HepG2 (cell line): ENCODE measurements around the gene GLCE. TPM values are rescaled to one million over a fixed set of nuclear protein-coding genes. Genes with fewer than 3 reads are reported as not detected.

Experiments used
- ARID4A ChIP-seq: sonication (generic); formaldehyde crosslinking; IDR thresholded peaks from 2 replicates; pipeline ENCODE4 v1.5.0; 2020; ENCODE audit warnings: mild to moderate bottlenecking, missing genetic modification reagents, borderline replicate concordance
- GATAD1 ChIP-seq: IDR thresholded peaks from 2 replicates; pipeline ENCODE4 v1.6.1; 2016; ENCODE audit warnings: missing genetic modification reagents, missing compliant biosample characterization
- GATAD2A ChIP-seq: IDR thresholded peaks from 2 replicates; pipeline ENCODE4 v1.6.1; 2016
- HDAC2 ChIP-seq: sonication (generic); formaldehyde crosslinking; IDR thresholded peaks from 2 replicates; pipeline ENCODE4 v1.4.0; 2020; ENCODE audit warnings: missing genetic modification reagents
- LCORL ChIP-seq, 2 experiments: fragments of 450-650 bp in 1 of 2; sonication (generic) in 1 of 2; formaldehyde crosslinking in 1 of 2; IDR thresholded peaks; 2 replicates each; pipeline versions ENCODE4 v1.5.0 to v1.6.1; 2017 to 2020; ENCODE audit warnings: antibody characterized with exemption in 1 of 2, missing genetic modification reagents in 1 of 2
- MTA3 ChIP-seq: sonication (generic); formaldehyde crosslinking; IDR thresholded peaks from 2 replicates; pipeline ENCODE4 v1.4.0; 2020; ENCODE audit warnings: missing genetic modification reagents
- RBM39 ChIP-seq: fragments of 200-400 bp; formaldehyde crosslinking; IDR thresholded peaks from one replicate; pipeline ENCODE4 v1.6.1; 2018; ENCODE audit warnings: antibody characterized with exemption, mild to moderate bottlenecking, low read depth, low read length; ENCODE audit not compliant: poor library complexity, severe bottlenecking
- TRAFD1 ChIP-seq: sonication (generic); formaldehyde crosslinking; IDR thresholded peaks from 2 replicates; pipeline ENCODE4 v1.5.1; 2020; ENCODE audit warnings: missing genetic modification reagents, mild to moderate bottlenecking, borderline replicate concordance
- TSC22D2 ChIP-seq: sonication (generic); formaldehyde crosslinking; IDR thresholded peaks from 2 replicates; pipeline ENCODE4 v1.5.1; 2020; ENCODE audit warnings: missing genetic modification reagents, mild to moderate bottlenecking, borderline replicate concordance
- ZKSCAN8 ChIP-seq: IDR thresholded peaks from 2 replicates; pipeline ENCODE4 v1.6.1; 2016; ENCODE audit warnings: borderline replicate concordance, missing genetic modification reagents, missing compliant biosample characterization
- ZMYM3 ChIP-seq: sonication (generic); formaldehyde crosslinking; IDR thresholded peaks from 2 replicates; pipeline ENCODE4 v1.5.1; 2020; ENCODE audit warnings: mild to moderate bottlenecking, missing genetic modification reagents
- ZMYM4 ChIP-seq: sonication (generic); formaldehyde crosslinking; IDR thresholded peaks from 2 replicates; pipeline ENCODE4 v1.8.1; 2023; ENCODE audit warnings: mild to moderate bottlenecking, missing genetic modification reagents
- ZNF280D ChIP-seq: sonication (generic); formaldehyde crosslinking; IDR thresholded peaks from 2 replicates; pipeline ENCODE4 v1.5.1; 2020; ENCODE audit warnings: mild to moderate bottlenecking, missing genetic modification reagents
- ZNF484 ChIP-seq: sonication (generic); formaldehyde crosslinking; IDR thresholded peaks from 2 replicates; pipeline ENCODE4 v1.5.1; 2020; ENCODE audit warnings: mild to moderate bottlenecking, low read depth, missing genetic modification reagents, borderline replicate concordance
- ZNF660 ChIP-seq: sonication (generic); formaldehyde crosslinking; IDR thresholded peaks from 2 replicates; pipeline ENCODE4 v1.5.1; 2020; ENCODE audit warnings: mild to moderate bottlenecking, low read depth, missing genetic modification reagents, borderline replicate concordance
- polyA plus RNA-seq, 8 experiments: library from polyadenylated mRNA; depleted of rRNA in 3 of 8; stranded (reverse) in 7 of 8; unstranded in 1 of 8; fragments of >200 nt; fragmentation: Illumina TruSeq in 4 of 8; extraction: Trizol in 4 of 8; gene quantifications; 2 replicates each; pipeline versions ENCODE4 v1.2.1 to v1.2.3, GENCODE V29; 2011 to 2016; ENCODE audit warnings: low read depth in 4 of 8, missing spikeins in 1 of 8, mixed read lengths in 1 of 8; ENCODE audit not compliant: insufficient read depth in 1 of 8
- total RNA-seq, 5 experiments: library from RNA; depleted of rRNA; stranded (reverse); fragments of >200 nt; fragmentation: Illumina TruSeq; extraction: Trizol; gene quantifications; 2 replicates each; pipeline ENCODE4 v1.2.3, GENCODE V29; 2016; ENCODE audit warnings: low read depth in 1 of 5
- TF ChIP-seq, protein P1 (sequence below): sonication (generic); formaldehyde crosslinking; IDR thresholded peaks from 2 replicates; pipeline ENCODE4 v1.9.0; 2021; ENCODE audit warnings: missing genetic modification reagents, mild to moderate bottlenecking, borderline replicate concordance
- TF ChIP-seq, protein P2 (sequence below): sonication (generic); formaldehyde crosslinking; IDR thresholded peaks from 2 replicates; pipeline ENCODE4 v1.5.1; 2020; ENCODE audit warnings: missing genetic modification reagents, mild to moderate bottlenecking, borderline replicate concordance

Gene GLCE
- total and polyA plus RNA-seq, 2 of the 13 experiments (the other 11 are each of a cell fraction or from before 2014, with no cell fraction given): 12.9 to 23.4 TPM

- TF ChIP-seq ZMYM3 (CRISPR knock-in tag) (peak; percentile 94), ZKSCAN8 (peak; percentile 60; the same call in 1 of the 2 replicates), TSC22D2 (CRISPR knock-in tag) (peak; percentile 64; the same call in 1 of the 2 replicates), ZNF484 (CRISPR knock-in tag) (no peak), GATAD2A (CRISPR knock-in tag) (peak; percentile 89), TRAFD1 (CRISPR knock-in tag) (no peak), LCORL (IDR thresholded peaks at IDR 0.05) (no peak), LCORL (CRISPR knock-in tag; IDR thresholded peaks at IDR 0.05) (peak; percentile 78; the same call in 1 of the 2 replicates), MTA3 (CRISPR knock-in tag) (no peak), RBM39 (no peak), ZNF660 (CRISPR knock-in tag) (no peak), ZMYM4 (peak; percentile 98), ARID4A (CRISPR knock-in tag) (peak; percentile 69; the same call in 1 of the 2 replicates), ZNF280D (CRISPR knock-in tag) (0 out of 2 replicates have a peak, but pooled peaks have one; percentile 82), HDAC2 (peak; percentile 93), GATAD1 (no peak)
- TF ChIP-seq, protein P1, sequence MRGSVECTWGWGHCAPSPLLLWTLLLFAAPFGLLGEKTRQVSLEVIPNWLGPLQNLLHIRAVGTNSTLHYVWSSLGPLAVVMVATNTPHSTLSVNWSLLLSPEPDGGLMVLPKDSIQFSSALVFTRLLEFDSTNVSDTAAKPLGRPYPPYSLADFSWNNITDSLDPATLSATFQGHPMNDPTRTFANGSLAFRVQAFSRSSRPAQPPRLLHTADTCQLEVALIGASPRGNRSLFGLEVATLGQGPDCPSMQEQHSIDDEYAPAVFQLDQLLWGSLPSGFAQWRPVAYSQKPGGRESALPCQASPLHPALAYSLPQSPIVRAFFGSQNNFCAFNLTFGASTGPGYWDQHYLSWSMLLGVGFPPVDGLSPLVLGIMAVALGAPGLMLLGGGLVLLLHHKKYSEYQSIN (CRISPR knock-in tag): no peak
- TF ChIP-seq, protein P2, sequence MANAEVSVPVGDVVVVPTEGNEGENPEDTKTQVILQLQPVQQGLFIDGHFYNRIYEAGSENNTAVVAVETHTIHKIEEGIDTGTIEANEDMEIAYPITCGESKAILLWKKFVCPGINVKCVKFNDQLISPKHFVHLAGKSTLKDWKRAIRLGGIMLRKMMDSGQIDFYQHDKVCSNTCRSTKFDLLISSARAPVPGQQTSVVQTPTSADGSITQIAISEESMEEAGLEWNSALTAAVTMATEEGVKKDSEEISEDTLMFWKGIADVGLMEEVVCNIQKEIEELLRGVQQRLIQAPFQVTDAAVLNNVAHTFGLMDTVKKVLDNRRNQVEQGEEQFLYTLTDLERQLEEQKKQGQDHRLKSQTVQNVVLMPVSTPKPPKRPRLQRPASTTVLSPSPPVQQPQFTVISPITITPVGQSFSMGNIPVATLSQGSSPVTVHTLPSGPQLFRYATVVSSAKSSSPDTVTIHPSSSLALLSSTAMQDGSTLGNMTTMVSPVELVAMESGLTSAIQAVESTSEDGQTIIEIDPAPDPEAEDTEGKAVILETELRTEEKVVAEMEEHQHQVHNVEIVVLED (CRISPR knock-in tag): no peak; the same call in 1 of the 2 replicates
Measured at GRCh38 chr15:69224383-69224782, 63.9 kb downstream of the GLCE start (continued).
